GM19324 (cell line): ENCODE measurements around the gene HMX3.

Source experiments
- ATAC-seq: cut with Tn5 transposase; IDR thresholded peaks from one replicate; pipeline ENCODE4 v1.9.1; 2021; ENCODE audit warnings: mild to moderate bottlenecking, moderate library complexity; ENCODE audit not compliant: unreplicated experiment, low FRiP score

Gene HMX3

DNA sequence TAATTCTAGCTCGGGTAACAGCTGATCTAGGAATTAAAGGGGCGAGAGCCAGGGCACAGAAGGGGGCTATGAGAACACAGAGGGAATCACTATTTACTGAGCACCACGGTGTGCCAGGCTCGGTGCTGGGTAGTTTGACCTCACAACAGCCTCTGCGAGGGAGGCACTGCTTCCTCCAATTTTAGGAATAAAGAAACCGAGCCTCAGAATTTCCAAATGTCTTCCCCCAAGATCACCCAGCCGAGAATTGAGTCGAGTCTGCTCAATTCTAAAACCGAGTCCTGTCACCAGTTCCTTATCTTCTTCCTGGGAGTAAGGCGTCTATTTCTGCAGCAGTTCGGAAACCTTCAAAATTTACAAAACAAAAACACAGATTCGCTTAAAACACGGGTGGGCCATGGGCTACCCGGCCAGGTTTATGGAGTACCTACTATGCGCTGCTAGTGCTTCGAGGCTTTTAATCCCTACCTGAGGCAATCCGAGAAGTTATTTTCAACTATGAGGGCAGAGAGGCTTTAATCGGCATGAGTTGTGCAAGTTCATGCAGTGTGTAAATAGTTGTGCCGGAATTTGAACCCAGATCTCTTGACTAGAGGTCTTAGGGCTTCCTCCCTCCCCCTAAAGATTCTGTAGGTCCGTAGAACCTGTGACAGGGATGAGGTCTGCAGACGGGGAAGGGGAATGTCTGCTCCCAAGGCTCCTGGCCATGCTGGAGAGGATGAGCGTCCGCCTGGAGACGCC lies 11.3 kb downstream of the HMX3 start:
- no peak for ATAC-seq

DNA sequence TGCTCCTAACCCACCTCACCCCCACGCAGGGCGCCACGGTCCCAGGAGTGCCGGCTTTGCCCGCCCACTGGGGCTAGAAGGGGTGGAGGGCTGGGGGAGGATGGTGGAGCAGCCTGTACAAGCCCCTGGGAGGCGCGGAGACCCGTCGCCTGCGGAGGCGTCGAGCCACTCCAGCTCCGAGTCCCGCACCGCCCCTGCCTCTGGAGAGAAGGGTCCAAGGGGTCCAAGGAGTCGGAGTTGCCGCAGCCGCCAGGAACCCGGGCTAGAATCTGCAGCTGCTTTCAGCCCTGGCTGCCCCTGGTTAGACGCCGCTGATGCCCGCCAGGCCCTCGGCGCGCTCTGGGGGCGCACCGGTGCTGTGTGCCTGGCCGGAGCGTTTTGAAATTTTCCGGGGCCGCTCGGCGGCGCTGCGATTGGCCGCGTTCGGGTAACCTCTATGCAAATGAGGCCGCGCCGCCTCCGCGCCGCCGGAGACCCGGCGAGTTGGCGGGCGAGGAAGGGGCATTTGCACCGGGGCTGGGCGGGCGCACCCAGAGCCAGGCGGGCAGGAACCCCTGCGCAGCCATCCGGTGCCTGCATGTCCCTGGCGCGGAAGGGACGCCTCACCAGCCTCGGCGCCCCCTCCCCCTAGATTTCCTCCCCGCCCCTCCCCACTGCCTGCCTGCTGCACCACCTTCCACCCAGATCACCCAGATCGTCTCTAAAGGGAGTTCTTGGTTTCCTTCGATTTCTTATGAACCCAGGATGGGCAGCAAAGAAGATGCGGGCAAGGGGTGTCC lies 12.1 kb downstream of the HMX3 start, which contains the start of gene HMX2:
Gene HMX2, plus strand, starts transcription at position 502 of the 779 bp plus-strand sequence. Its CDS starts 243 bp downstream, at position 745.
- ATAC-seq: no peak

DNA sequence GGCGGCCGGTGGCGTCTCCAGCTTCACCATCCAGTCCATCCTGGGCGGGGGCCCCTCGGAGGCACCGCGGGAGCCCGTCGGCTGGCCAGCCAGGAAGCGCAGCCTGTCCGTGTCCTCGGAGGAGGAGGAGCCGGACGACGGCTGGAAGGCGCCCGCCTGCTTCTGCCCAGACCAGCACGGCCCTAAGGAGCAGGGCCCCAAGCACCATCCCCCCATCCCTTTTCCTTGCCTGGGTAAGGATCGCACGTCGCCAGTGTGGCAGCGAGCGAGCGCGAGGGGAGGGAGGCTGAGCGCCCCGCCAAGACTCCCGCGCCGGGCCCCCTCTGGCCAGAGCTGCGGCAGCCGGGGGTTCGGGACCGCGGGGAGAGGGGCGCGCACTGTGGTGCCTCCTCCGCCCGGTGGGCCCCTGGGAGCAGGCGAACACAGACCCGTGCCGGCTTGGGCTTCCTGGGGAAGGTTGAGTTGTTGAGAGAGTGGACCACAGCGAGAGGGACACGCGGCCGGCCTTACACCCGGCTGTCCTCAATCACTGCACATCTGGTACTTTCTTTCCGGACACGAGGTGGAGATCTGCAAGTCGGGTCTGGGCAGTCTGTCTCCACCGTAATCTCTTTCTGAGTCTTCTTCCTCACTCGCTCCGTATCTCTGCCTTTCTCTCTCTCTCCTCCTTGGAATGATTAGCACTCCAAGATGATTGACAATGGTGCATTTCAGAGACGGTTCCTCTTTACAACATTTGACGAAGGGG lies 12.8 kb downstream of the HMX3 start:
- no peak for ATAC-seq

DNA sequence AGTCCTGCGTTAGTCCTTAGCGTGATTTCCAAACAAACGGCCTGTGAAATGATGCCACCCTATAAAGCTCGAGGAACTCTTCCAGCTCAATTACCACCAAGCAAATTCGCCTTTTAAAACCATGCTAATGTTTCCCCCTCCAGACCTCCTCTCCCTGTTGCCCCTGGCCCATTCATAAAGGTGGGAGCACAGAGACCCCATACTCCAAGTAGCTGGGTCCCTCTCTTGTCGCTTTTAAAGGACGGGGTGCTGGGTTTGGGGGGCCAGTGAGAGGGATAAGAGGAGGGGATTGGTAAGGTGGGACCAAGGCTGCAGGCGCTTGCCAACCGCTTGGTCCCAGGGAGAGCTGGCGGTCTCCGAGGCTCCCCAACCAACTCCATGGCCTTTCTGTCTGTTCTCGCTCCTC lies 13.4 kb downstream of the HMX3 start:
- no peak for ATAC-seq

DNA sequence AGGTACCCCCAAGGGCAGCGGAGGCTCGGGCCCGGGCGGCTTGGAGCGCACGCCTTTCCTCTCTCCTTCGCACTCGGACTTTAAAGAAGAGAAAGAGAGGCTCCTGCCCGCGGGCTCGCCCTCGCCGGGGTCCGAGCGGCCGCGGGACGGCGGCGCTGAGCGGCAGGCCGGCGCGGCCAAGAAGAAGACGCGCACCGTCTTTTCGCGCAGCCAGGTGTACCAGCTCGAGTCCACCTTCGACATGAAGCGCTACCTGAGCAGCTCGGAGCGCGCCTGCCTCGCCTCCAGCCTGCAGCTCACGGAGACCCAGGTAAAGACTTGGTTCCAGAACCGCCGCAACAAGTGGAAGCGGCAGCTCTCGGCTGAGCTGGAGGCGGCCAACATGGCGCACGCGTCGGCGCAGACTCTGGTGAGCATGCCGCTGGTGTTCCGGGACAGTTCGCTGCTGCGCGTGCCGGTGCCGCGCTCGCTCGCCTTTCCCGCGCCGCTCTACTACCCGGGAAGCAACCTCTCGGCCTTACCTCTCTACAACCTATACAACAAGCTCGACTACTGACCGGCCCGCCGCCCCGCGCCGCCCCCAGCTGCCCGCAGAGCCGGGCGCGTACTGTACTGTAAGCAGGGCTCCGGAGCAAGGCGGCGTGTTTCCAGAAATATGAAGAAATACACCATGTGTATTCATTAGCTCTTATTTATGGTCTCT lies 13.9 kb downstream of the HMX3 start:
- ATAC-seq: no peak

DNA sequence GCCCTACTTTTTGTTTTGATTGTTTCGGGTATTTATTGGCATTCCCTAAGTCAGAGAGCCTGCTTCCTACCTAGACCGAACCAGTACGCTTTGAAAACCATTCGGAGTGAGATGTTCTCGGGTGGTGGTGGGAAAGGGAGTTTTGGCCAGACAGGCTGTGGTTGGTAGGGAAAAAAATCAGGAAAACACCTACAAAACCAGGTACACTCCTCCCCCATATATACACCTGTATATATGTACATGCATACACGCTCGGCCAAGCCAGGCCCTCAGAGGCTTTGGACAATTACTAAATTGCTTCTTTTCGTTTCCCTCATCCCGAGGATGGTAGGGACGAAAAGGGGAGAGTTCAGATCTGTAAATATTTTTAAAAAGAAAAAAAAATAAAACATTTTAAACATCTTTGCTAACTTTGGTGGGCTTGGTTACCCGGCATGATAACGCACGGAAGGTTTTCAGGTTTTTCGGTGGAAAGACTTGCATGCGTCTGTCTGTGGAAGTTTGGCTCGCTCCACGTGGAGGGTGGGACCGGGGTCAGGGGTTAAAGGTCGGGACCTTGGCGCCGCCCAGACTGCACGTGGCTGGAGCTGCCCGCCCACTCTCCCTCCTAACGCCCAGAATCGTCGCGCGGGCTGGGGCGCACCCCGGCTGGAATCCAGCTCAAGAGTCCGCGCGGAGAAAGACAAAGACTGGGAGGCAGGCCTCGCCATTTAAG lies 14.7 kb downstream of the HMX3 start:
- ATAC-seq: no peak

DNA sequence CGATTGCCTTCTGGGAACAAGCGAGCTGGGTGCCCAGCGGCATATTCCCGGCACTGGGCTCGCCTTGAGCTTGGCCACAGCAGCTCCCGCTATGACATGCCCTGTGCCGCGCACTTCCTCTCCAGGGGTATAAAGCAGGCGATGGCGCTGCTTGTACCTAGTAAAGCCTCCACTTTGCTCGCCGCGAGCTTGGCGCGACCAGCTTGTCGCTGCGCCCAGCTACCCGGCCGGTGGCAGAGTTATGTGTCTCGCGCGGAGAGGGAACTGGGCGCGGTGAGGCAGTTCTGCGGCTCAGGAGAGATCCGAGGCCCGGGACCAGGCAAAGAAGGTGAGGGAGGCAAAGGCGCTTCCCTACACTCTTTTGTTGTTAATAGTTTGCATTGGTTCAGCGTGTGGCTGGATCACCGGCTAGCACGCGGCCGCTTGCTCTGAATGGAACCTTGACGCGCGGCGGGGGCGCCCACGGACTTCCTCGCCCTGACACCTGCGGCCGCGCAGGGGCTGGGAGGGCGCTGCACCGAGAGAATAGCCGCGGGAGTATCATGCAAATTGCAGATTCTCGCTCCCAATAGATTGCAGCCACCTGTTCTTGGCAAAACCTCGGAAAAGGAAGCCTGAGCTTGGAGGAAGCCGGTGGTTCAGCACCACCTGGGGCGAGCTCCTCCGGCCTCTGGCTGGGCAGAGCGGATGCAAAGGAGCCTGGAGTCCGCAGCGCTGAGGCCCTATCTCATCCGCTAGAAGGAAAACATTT lies 15.4 kb downstream of the HMX3 start:
- no peak for ATAC-seq

DNA sequence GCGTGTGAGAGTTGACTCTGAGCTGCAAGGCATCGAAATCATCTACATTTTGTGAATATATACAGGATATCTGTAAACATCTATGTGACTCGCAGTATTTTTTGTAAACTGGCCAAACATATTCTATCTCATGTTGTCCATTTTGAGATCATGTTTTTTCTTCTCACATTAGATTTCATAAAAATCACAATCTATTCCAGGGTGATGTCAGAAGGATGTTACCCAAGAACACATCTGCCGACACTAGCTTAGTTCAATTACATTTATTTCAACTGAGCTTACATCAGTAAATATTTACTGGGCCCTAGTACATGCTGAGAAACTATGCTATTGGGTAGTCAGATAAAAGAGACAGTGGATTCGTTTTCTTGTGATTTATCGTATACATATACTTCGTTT lies 16.0 kb downstream of the HMX3 start:
- no peak for ATAC-seq

DNA sequence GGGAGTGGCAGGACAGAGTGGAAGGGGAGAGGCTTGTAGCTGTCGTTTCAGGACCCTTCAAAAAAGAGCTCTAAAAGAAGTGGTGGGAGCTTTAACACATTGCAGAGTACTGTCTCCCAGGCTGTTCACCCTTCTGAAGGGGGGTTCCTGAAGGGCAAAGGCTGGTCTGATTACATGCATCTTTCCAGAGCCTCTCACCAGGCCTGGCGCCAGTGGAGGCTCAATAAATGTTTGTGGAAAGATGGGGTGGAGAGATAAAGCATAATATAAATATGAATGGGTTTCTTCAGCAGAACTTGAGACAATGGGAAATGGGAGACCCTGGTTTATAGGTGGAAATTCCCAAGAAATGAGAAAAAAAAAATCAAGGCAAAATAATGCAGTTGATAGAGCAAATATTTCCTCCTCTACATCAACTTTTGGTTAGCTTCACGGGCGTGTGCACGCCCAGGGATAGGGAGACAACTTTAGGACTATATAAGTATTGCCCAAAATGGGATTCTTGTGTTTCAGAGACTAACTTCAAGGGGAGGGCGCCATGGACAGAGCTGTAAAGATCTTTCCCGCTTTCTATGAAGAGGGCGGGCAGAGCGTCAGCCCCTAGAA lies 17.8 kb downstream of the HMX3 start:
- no peak for ATAC-seq

DNA sequence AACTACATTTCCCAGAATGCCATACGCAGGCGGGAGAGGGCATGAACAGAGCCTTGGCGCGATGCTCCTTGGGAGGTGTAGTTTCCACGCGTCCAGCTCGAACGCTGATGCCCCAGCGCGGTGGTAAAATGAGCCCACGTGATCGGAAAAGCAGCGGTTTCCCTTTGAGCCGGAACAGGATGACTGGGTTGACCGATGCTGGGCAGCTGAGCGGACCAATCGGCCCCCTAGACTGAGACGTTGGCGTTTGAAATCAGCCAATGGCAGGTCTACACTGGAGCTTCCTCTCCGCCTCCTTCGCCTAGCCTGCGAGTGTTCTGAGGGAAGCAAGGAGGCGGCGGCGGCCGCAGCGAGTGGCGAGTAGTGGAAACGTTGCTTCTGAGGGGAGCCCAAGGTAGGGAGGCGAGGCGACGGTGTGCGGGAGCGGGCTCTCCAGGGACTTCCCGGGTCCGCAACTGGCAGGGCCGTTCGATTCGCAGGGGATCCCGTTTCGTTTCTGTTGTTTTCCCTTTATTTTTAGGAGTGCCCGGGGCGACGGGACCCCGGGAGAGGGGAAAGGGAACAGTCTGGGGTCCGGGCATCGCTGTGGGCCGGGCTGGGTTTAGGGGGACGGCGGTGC lies 18.4 kb downstream of the HMX3 start, which contains the start of gene BUB3:
Gene BUB3, plus strand, starts transcription at position 311 of the 619 bp plus-strand sequence. CDS start 516 bp downstream, outside the sequence.
- ATAC-seq: peak; percentile 97

DNA sequence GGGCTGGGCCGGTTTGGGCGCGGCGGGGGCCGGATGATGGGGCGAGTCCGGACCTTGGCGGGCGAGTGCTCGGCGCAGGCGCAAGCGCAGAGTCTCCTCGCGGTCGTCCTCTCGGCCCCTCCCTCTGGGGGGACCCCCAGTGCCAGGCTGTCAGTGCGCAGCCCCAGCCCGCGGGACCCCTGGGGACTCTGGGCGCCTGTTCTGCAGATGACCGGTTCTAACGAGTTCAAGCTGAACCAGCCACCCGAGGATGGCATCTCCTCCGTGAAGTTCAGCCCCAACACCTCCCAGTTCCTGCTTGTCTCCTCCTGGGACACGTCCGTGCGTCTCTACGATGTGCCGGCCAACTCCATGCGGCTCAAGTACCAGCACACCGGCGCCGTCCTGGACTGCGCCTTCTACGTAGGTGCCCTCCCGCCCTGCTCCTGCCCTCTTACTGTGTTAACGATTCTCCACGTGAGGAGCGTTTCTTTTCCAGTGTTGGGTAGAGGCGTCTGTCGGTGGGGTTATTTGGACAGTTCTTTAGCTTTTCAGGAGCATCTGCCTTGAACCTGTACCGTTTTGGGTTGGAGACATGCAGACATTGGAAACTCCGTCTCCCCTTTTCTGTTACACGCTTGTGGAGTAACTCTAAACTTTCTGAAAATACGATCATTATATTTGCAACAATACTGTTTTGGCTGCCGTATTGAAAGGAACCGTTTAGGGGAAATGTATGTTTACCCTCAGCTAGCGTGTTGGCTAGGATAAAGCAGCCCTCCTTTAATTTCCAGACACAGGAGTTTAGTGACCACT lies 19.1 kb downstream of the HMX3 start:
- ATAC-seq: peak; percentile 60

DNA sequence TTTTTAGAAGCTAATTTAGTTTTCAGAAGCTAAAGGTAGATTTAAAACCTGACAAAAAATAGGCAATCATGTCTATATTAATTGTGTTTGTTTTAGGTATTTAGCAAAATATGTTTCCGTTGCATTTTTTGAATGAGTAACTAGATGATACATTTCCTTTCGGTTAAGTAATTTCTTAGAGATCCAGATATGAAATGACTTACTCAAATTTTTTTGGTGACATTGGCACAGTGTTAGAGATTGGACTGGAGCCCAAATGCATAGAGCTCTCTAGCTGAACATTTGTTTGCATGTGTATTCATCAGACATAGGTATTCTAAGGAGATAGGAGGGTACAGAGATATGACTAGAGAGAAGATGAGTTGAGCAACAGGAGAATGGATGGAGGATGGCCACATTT lies 20.3 kb downstream of the HMX3 start:
- ATAC-seq: no peak

DNA sequence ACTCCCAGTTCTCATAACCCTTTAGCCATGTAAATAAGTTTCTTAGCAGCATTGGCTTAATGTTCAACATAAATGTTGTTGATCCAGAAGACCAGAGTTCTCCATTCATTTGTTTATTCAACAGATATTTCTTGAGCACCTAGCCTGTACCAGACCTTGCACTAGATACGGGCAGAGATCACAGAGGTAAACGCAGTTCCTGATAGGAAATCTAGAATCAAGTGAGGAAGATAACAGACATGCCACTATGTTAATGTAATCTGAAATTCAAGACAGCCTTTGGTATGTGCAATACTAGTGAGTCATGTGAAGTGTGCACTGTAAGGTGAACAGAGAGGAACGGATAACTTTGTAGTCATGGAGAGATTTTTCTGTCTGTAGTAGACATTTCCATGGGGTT lies 21.4 kb downstream of the HMX3 start:
- ATAC-seq: no peak

DNA sequence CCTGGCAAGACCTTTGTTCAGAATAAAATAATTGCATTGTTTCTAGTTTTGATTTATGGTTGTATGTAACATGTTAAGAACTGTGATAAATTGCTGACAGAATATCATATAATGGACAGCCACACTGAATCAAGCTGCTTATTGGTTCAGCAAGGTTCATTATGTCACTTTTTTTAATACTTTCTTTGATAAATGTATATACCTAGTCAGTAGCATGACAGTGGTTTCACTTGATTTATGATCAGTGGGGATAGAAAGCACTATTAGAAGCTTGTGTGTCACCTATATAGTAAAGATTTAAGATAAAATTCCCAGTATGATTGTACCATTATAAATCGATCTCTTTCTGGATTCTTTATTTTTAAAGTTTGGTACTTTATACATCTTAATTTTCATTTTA lies 22.9 kb downstream of the HMX3 start:
- ATAC-seq: no peak

DNA sequence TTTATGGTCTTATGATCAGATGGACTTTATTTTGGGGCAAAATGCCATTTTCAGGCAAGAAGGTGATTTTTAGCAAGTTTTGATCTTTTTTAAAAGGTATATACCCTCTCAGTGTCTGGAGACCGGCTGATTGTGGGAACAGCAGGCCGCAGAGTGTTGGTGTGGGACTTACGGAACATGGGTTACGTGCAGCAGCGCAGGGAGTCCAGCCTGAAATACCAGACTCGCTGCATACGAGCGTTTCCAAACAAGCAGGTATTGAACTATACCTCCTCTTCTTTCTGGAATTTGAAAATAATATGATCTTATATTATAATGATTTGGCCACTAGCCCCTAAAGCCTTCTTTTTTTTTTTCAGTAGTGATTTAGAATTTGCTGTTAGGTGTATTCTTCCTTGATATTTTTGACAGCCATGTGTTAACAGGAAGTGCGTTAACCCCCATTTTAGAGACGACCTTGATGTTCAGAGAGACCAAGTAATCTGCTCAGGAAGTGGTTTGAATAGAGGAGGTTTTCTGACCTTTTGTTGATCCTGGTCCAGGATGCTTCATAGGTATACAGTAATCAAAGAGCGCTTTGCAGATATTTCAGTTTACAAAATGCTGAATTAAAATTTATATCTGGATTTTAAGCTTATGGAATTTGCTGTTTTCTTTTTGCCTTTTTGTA lies 24.7 kb downstream of the HMX3 start:
- no peak for ATAC-seq

DNA sequence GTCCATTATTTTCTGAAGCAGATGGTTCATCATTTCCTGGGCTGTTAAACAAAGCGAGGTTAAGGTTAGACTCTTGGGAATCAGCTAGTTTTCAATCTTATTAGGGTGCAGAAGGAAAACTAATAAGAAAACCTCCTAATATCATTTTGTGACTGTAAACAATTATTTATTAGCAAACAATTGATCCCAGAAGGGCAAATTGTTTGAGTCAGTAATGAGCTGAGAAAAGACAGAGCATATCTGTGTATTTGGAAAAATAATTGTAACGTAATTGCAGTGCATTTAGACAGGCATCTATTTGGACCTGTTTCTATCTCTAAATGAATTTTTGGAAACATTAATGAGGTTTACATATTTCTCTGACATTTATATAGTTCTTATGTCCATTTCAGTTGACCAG lies 28.5 kb downstream of the HMX3 start:
- ATAC-seq: no peak

DNA sequence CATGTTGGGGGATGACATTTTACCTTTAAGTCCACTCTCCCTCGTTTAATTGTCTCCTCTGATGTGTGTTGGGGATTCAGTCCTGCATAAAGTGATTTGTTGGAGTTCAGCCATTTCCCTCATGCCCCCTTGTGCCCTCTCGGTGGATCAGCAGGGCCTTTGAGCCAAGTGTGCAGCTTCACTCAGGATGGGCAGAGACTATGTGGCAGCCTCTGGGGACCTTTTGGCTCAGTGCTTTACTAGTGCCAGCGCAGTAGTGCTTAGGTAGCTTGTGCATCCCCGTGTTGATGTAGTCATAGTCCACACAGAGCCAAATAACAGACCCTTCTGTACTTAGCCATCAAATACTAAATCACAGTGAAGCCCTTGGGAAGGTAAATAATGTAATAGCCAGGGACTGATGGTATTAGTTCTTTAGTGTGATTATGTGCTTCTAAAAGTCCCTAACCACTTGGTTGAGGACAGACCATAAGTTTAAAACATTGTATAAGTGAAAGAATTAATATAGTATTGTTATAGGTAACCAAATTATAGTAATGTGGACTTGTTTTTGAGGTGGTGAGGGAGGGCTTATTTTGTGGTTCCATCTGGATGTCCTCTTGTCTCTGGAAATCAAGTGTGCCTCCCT lies 29.8 kb downstream of the HMX3 start:
- ATAC-seq: no peak
